Activated T-cell treated with anti-CD3 and anti-CD28 coated beads, Interleukin-2, amount 50 U/mL, for 1 hour (primary cell): ENCODE data around the gene CEP112.

Experiments
- DNase-seq: peaks from one replicate; pipeline ENCODE4 v3.0.0-alpha.2; 2020

The CEP112 gene

GRCh38 chr17:66191593-66192377, at the start of gene CEP112:
CEP112 (minus strand) TSS chr17:66192133.
- DNase-seq, result peak; percentile 96

- no peak for DNase-seq
Measured at GRCh38 chr17:66240630-66241029, 48.7 kb upstream of the CEP112 start.

GRCh38 chr17:66240013-66240412, 48.1 kb upstream of the CEP112 start:
- no peak for DNase-seq

DNA sequence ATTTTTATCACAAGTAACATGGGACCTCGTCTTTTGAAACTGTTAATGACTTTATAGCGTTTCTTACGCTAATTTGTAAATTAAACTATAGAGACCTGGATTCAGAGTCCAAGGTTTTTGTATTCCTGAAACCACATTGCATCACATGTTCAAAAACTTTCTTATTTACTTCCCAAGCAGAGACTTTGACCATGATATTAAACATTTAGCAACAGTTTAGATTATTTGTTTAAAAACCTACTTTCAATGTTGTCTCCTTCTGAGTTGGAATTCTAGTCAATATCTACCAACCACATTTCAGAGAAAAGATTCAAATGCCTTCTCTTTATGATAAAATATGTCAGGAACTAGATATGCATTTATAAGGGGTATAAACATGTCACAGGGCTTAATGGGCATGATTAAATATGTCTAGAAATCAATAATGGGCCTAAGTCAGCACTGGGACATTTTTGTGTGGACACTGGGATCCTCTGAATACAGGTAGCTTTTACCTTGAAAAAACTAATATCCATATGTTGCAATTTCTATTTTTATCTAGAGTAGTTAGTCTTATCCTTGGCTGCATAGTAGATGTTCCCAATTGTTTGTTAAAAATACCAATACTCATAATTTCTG, 43.6 kb upstream of the CEP112 start:
- DNase-seq, result no peak

DNA sequence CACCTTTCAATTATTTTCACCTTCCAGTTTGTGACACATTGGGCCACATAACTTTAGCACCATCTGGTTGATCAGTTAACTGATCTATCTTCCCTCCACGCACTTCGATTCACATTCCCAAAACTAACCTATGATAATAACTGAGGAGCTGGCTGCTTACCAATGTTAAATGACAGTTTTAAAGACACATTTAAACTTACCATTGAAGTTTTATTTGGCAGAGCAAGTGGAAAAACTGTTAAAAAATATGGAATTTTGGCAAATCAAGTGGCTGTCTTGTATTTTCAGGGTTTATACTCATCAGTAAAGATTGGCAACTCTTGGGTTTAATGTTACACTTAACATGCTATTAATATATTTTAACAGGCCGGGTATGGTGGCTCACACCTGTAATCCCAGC, 42.7 kb upstream of the CEP112 start:
- DNase-seq, result no peak

- DNase-seq, result no peak
Measured at GRCh38 chr17:66233023-66233753, 41.3 kb upstream of the CEP112 start.

- DNase-seq, result no peak
Measured at GRCh38 chr17:66230922-66231591, 39.1 kb upstream of the CEP112 start.

- DNase-seq, result no peak
Measured at GRCh38 chr17:66229783-66230538, 38.0 kb upstream of the CEP112 start.

- no peak for DNase-seq
Measured at GRCh38 chr17:66228887-66229782, 37.2 kb upstream of the CEP112 start, which contains the start of gene APOH. APOH (minus strand) TSS chr17:66229415; CDS start chr17:66229379, 36 bp downstream.

- DNase-seq, result no peak
Measured at GRCh38 chr17:66227212-66228045, 35.5 kb upstream of the CEP112 start.

DNA sequence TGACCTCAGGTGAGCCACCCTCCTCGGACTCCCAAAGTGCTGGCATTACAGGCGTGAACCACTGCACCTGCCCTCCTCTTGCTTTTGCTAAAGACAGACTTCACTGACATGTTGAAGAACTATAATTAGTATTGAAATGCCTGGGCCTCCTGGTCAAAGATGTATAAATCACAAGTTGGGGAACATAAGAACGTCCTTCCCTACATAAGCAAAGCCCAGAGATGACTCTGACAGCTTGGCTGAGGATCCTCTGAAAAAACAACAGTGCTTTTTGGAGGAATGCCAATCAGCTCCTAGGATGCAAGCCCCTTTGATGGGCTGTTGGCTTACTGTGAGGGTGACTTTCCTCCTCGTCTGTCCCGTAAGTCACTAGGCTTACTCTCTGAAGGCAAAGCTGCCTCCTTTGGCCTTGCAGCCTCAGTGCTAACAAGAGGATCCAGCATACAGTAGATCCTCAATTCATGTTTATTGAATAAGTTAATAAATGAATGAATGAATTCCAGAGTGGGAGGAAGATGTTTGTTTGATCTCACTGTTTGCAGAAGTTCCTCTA, 30.9 kb upstream of the CEP112 start:
- DNase-seq, result no peak

DNA sequence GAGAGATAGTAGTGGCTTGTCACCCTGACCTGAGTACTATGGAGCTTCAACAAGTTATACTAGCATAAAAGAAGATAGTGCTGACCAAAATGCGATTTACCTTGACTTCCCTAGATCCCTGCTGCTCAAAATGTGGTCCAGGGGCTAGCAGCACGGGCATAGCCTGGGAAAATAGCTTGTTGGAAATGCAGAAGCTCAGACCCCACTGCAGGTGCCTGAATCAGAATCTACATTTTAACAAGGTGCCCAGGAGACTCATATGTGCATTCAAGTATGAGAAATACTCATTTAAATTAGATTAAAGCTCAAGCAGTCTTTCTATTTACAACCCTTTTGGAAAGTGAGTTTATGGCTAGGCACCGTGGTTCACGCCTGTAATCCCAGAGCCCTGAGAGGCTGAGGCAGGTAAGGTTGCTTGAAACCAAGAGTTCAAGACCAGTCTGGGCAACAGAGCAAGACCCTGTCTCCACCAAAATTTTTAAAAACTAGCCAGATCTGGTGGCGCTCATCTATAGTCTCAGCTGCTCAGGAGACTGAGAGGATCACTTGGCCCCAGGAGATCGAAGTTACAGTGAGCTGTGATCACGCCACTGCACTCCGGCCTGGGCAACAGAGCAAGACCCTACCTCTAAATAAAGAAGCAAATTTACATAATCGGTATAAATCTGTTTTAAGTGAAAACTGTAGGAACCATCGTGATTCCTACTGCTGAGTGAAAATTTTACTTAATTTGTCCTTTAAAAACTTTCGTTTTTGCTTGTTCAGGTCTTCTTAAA, 30.0 kb upstream of the CEP112 start:
- no peak for DNase-seq

DNA sequence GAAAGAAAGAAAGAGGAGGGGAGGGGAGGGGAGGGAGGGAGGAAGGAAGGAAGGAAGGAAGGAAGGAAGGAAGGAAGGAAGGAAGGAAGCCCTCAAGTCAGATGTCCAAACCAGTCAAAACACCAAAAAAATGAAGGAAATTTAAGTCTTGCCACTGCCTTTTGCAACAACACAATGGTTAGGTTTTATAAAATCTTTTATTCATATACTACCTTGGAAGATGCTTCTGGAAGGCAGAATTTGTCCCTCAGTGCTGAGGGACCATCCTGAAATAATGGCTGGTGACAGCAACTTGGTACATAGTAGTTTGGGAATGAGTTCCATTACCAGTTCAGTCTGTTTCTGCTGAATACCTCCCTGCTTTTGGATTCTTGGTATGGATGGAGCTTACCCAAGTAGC, 29.4 kb upstream of the CEP112 start:
- no peak for DNase-seq

- no peak for DNase-seq
Measured at GRCh38 chr17:66220079-66220835, 28.3 kb upstream of the CEP112 start.

GRCh38 chr17:66215529-66215911, 23.6 kb upstream of the CEP112 start:
- DNase-seq, result no peak

DNA sequence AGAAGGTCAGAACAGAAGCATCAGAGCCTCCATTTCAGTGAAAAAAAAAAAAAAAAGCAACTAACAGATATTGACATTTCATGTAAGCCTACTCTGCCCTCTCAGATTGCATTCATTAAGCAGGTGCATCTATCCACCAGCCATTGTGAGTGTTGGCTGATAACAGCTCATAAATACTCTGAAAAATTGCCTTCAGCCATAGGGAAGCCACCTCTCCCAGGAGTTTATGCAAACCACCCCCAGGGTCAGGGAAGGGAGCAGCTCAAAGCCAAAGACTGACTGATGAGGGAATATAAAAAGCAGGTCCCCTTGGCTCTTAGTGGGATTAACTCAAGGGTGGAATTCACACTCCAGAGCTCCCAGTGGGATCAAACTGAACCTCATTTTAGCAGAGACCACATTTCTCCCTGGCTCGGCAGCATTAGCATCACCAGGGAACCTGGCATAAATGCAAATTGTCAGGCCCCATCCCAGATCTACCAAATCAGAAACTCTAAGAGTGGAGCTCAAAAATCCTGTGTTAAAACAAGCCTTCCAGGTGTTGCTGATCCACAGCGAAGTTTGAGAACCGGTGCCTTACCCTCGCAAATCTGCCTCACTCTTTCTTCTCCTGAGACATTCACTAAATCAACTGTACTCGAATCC, 23.1 kb upstream of the CEP112 start:
- DNase-seq, result no peak

- DNase-seq, result no peak
Measured at GRCh38 chr17:66211047-66211810, 19.3 kb upstream of the CEP112 start.
